Activated T-helper 1 cell treated with anti-CD3 and anti-CD28 coated beads, Interleukin-12 subunit alpha, Interleukin-12 subunit beta, Interleukin-2, Interleukin-4 antibody, amounts not matched to agents 30 ng/mL and 10 ng/mL and 1 ng/mL, durations not matched to agents 14 hours and 24 hours and 36 hours (primary cell): ENCODE measurements around the gene CMSS1. TPM values are rescaled to one million over a fixed set of nuclear protein-coding genes. Genes with fewer than 3 reads are reported as not detected.

Experiments
- DNase-seq: peaks from one replicate; pipeline ENCODE4 v3.0.0; 2021; ENCODE audit warnings: low spot score
- H3K27ac Mint-ChIP-seq: one replicate; pipeline ENCODE4 v1.8.0; 2021; ENCODE audit warnings: mild to moderate bottlenecking, mixed read lengths
- H3K27me3 Mint-ChIP-seq: one replicate; pipeline ENCODE4 v1.8.0; 2022; ENCODE audit warnings: mild to moderate bottlenecking, moderate library complexity, mixed read lengths; ENCODE audit not compliant: insufficient read depth
- H3K36me3 Mint-ChIP-seq: one replicate; pipeline ENCODE4 v1.8.0; 2021; ENCODE audit warnings: low read depth, mixed read lengths
- H3K4me1 Mint-ChIP-seq: one replicate; pipeline ENCODE4 v1.8.0; 2021; ENCODE audit warnings: low read depth, mixed read lengths
- H3K4me3 Mint-ChIP-seq: one replicate; pipeline ENCODE4 v1.8.0; 2021; ENCODE audit warnings: mild to moderate bottlenecking, moderate library complexity, mixed read lengths
- H3K9me3 Mint-ChIP-seq: one replicate; pipeline ENCODE4 v1.8.0; 2021; ENCODE audit warnings: mixed read lengths
- intact Hi-C: fragments of 100-400 bp; cut with micrococcal nuclease; formaldehyde crosslinking; loops from one replicate; pipeline ENCODE4 v1.15.1; 2024
- total RNA-seq: library from RNA; stranded (reverse); gene quantifications from 2 replicates; pipeline ENCODE4 v1.2.3, GENCODE V29; 2022

CMSS1 gene
- total RNA-seq, 1 donor from 2014 or later, result 108 TPM

GRCh38 chr3:99907959-99908544 is 90.4 kb downstream of the CMSS1 start:
- no peaks in the 10 kb centered on the region for H3K4me1 Mint-ChIP-seq
- H3K36me3 Mint-ChIP-seq, result peaks cover 4% of the 10 kb centered on the region
- no peak for DNase-seq
- H3K9me3 Mint-ChIP-seq, result no peaks in the 10 kb centered on the region
- H3K27me3 Mint-ChIP-seq, result no peaks in the 10 kb centered on the region
- intact Hi-C loops, result no loop called here
- no peak overlapping the region for H3K4me3 Mint-ChIP-seq
- no peak overlapping the region for H3K27ac Mint-ChIP-seq

- H3K4me1 Mint-ChIP-seq, result no peaks in the 10 kb centered on the region
- no peak for DNase-seq
- H3K36me3 Mint-ChIP-seq, result peaks cover 2% of the 10 kb centered on the region
- no peaks in the 10 kb centered on the region for H3K9me3 Mint-ChIP-seq
- no peak overlapping the region for H3K4me3 Mint-ChIP-seq
- H3K27ac Mint-ChIP-seq, result no peak overlapping the region
- no peaks in the 10 kb centered on the region for H3K27me3 Mint-ChIP-seq
- intact Hi-C loops, result no loop called here
Measured at GRCh38 chr3:99909714-99910495, 92.2 kb downstream of the CMSS1 start.

- H3K4me1 Mint-ChIP-seq, result no peaks in the 10 kb centered on the region
- H3K27ac Mint-ChIP-seq, result no peak overlapping the region
- no peaks in the 10 kb centered on the region for H3K9me3 Mint-ChIP-seq
- no peaks in the 10 kb centered on the region for H3K27me3 Mint-ChIP-seq
- intact Hi-C loops, result no loop called here
- no peak for DNase-seq
- peaks cover 2% of the 10 kb centered on the region for H3K36me3 Mint-ChIP-seq
- H3K4me3 Mint-ChIP-seq, result no peak overlapping the region
Measured at GRCh38 chr3:99910752-99911290, 93.2 kb downstream of the CMSS1 start.

- peaks cover 2% of the 10 kb centered on the region for H3K36me3 Mint-ChIP-seq
- H3K27ac Mint-ChIP-seq, result no peak overlapping the region
- H3K4me3 Mint-ChIP-seq, result no peak overlapping the region
- H3K4me1 Mint-ChIP-seq, result no peaks in the 10 kb centered on the region
- H3K9me3 Mint-ChIP-seq, result no peaks in the 10 kb centered on the region
- no peaks in the 10 kb centered on the region for H3K27me3 Mint-ChIP-seq
- intact Hi-C loops, result no loop called here
- DNase-seq, result no peak
Measured at GRCh38 chr3:99911433-99911832, 93.8 kb downstream of the CMSS1 start.

GRCh38 chr3:99915906-99916432 is 98.3 kb downstream of the CMSS1 start:
- H3K27me3 Mint-ChIP-seq, result no peaks in the 10 kb centered on the region
- peaks cover 4% of the 10 kb centered on the region for H3K4me1 Mint-ChIP-seq
- no peak overlapping the region for H3K4me3 Mint-ChIP-seq
- H3K36me3 Mint-ChIP-seq, result peaks cover 2% of the 10 kb centered on the region
- intact Hi-C loops, result no loop called here
- H3K9me3 Mint-ChIP-seq, result no peaks in the 10 kb centered on the region
- DNase-seq, result no peak
- H3K27ac Mint-ChIP-seq, result no peak overlapping the region

- Mint-ChIP-seq H3K4me3 (no peak overlapping the region), H3K9me3 (peaks cover 4% of the 10 kb centered on the region), H3K27me3 (no peaks in the 10 kb centered on the region), H3K36me3 (peaks cover 11% of the 10 kb centered on the region), H3K4me1 (peaks cover 7% of the 10 kb centered on the region), H3K27ac (no peak overlapping the region)
- intact Hi-C loops, result no loop called here
- no peak for DNase-seq
Measured at GRCh38 chr3:99918715-99919114, 101.1 kb downstream of the CMSS1 start.

GRCh38 chr3:99919694-99920093 is 102.0 kb downstream of the CMSS1 start:
- Mint-ChIP-seq H3K4me3 (no peak overlapping the region), H3K27me3 (no peaks in the 10 kb centered on the region), H3K9me3 (peaks cover 5% of the 10 kb centered on the region), H3K36me3 (peaks cover 12% of the 10 kb centered on the region), H3K27ac (no peak overlapping the region), H3K4me1 (peaks cover 7% of the 10 kb centered on the region)
- no peak for DNase-seq
- intact Hi-C loops, result no loop called here

- Mint-ChIP-seq H3K27me3 (no peaks in the 10 kb centered on the region), H3K27ac (no peak overlapping the region), H3K9me3 (peaks cover 5% of the 10 kb centered on the region), H3K36me3 (peaks cover 12% of the 10 kb centered on the region), H3K4me3 (no peak overlapping the region), H3K4me1 (peaks cover 7% of the 10 kb centered on the region)
- intact Hi-C loops, result no loop called here
- DNase-seq, result no peak
Measured at GRCh38 chr3:99920481-99921376, 103.1 kb downstream of the CMSS1 start.

GRCh38 chr3:99921377-99921695 is 103.7 kb downstream of the CMSS1 start:
- intact Hi-C loops, result no loop called here
- Mint-ChIP-seq H3K4me3 (no peak overlapping the region), H3K36me3 (peaks cover 12% of the 10 kb centered on the region), H3K27me3 (no peaks in the 10 kb centered on the region), H3K4me1 (peaks cover 7% of the 10 kb centered on the region), H3K9me3 (peaks cover 5% of the 10 kb centered on the region), H3K27ac (no peak overlapping the region)
- no peak for DNase-seq

- Mint-ChIP-seq H3K4me3 (no peak overlapping the region), H3K27me3 (no peaks in the 10 kb centered on the region), H3K4me1 (peaks cover 7% of the 10 kb centered on the region), H3K36me3 (peaks cover 14% of the 10 kb centered on the region), H3K27ac (no peak overlapping the region), H3K9me3 (peaks cover 5% of the 10 kb centered on the region)
- intact Hi-C loops, result no loop called here
- no peak for DNase-seq
Measured at GRCh38 chr3:99921986-99922385, 104.3 kb downstream of the CMSS1 start.

GRCh38 chr3:99923873-99924272 is 106.2 kb downstream of the CMSS1 start:
- Mint-ChIP-seq H3K9me3 (peaks cover 5% of the 10 kb centered on the region), H3K4me3 (no peak overlapping the region), H3K4me1 (peaks cover 7% of the 10 kb centered on the region), H3K27me3 (no peaks in the 10 kb centered on the region), H3K36me3 (peaks cover 14% of the 10 kb centered on the region), H3K27ac (no peak overlapping the region)
- DNase-seq, result no peak
- intact Hi-C loops, result no loop called here

- intact Hi-C loops, result no loop called here
- Mint-ChIP-seq H3K4me3 (no peak overlapping the region), H3K36me3 (peaks cover 14% of the 10 kb centered on the region), H3K27ac (no peak overlapping the region), H3K27me3 (no peaks in the 10 kb centered on the region), H3K9me3 (peaks cover 5% of the 10 kb centered on the region), H3K4me1 (peaks cover 6% of the 10 kb centered on the region)
- DNase-seq, result no peak
Measured at GRCh38 chr3:99925584-99926230, 108.0 kb downstream of the CMSS1 start.
